Measurements from ENCODE around the gene FOXK1. TPM values are rescaled to one million over a fixed set of nuclear protein-coding genes. Genes with fewer than 3 reads are reported as not detected.

The FOXK1 gene
- polyA plus RNA-seq, 1 experiment: 3.4 TPM

- H3K4me3 ChIP-seq (ENCODE audit: low read depth, low read length): peak overlapping the region; percentile 18
- H3K27ac ChIP-seq (ENCODE audit: low read depth, low read length): peak overlapping the region; percentile 80
- POLR2A ChIA-PET: interaction anchor here (0.6 to 1.5 kb wide), 3 partner anchors 30 to 390 kb away, joined by 3 to 8 read pairs (median 5); no protein-coding TSS in a partner anchor
- TF ChIP-seq CTCF (IDR thresholded peaks at IDR 0.05; ENCODE audit: low read depth, low read length): no peak
- H3K27me3 ChIP-seq (ENCODE audit: control insufficient read depth, insufficient read depth, low read length): no peaks in the 10 kb centered on the region
- CTCF ChIA-PET: no interaction called here
- H3K9me3 ChIP-seq (ENCODE audit: control insufficient read depth, insufficient read depth, low read length): no peaks in the 10 kb centered on the region
- no peak for DNase-seq (ENCODE audit: low read depth, low spot score)
These were observed 12.2 kb downstream of the FOXK1 start for GRCh38 chr7:4694305-4694704.

GRCh38 chr7:4698707-4699275 lies 16.7 kb downstream of the FOXK1 start:
- no peaks in the 10 kb centered on the region for H3K9me3 ChIP-seq (ENCODE audit: control insufficient read depth, insufficient read depth, low read length)
- POLR2A ChIA-PET: no interaction called here
- no peak for DNase-seq (ENCODE audit: low read depth, low spot score)
- no peaks in the 10 kb centered on the region for H3K27me3 ChIP-seq (ENCODE audit: control insufficient read depth, insufficient read depth, low read length)
- CTCF ChIA-PET: no interaction called here
- TF ChIP-seq CTCF (IDR thresholded peaks at IDR 0.05; ENCODE audit: low read depth, low read length): no peak
- no peak overlapping the region for H3K4me3 ChIP-seq (ENCODE audit: low read depth, low read length)
- H3K27ac ChIP-seq (ENCODE audit: low read depth, low read length): no peak overlapping the region

- no peak overlapping the region for H3K27ac ChIP-seq (ENCODE audit: low read depth, low read length)
- H3K4me3 ChIP-seq (ENCODE audit: low read depth, low read length): no peak overlapping the region
- TF ChIP-seq CTCF (IDR thresholded peaks at IDR 0.05; ENCODE audit: low read depth, low read length): no peak
- ChIA-PET POLR2A (interaction anchor here (1.5 kb wide), 1 partner anchor 15 kb away, joined by 5 read pairs; no protein-coding TSS in a partner anchor), CTCF (no interaction called here)
- no peaks in the 10 kb centered on the region for H3K9me3 ChIP-seq (ENCODE audit: control insufficient read depth, insufficient read depth, low read length)
- H3K27me3 ChIP-seq (ENCODE audit: control insufficient read depth, insufficient read depth, low read length): no peaks in the 10 kb centered on the region
- no peak for DNase-seq (ENCODE audit: low read depth, low spot score)
These were observed 17.7 kb downstream of the FOXK1 start for GRCh38 chr7:4699841-4700240.

GRCh38 chr7:4700577-4701235 lies 18.6 kb downstream of the FOXK1 start:
- Histone ChIP-seq H3K27ac (ENCODE audit: low read depth, low read length) (peak overlapping the region; percentile 57), H3K9me3 (ENCODE audit: control insufficient read depth, insufficient read depth, low read length) (no peaks in the 10 kb centered on the region; the same call in 1 of the 2 replicates), H3K27me3 (ENCODE audit: control insufficient read depth, insufficient read depth, low read length) (no peaks in the 10 kb centered on the region), H3K4me3 (ENCODE audit: low read depth, low read length) (no peak overlapping the region)
- DNase-seq (ENCODE audit: low read depth, low spot score): peak; percentile 76
- POLR2A ChIA-PET: interaction anchor here (0.5 to 1.6 kb wide), 8 partner anchors 13 to 467 kb away, joined by 3 to 8 read pairs (median 4); partner anchors contain the start of gene AP5Z1
- CTCF ChIA-PET: interaction anchor here (0.6 to 1.0 kb wide), 2 partner anchors 14 to 74 kb away, joined by 3 read pairs; no protein-coding TSS in a partner anchor
- no peak for TF ChIP-seq CTCF (IDR thresholded peaks at IDR 0.05; ENCODE audit: low read depth, low read length)

- no peaks in the 10 kb centered on the region for H3K27me3 ChIP-seq (ENCODE audit: control insufficient read depth, insufficient read depth, low read length)
- POLR2A ChIA-PET: no interaction called here
- H3K27ac ChIP-seq (ENCODE audit: low read depth, low read length): no peak overlapping the region
- CTCF ChIA-PET: interaction anchor here (0.7 kb wide), 1 partner anchor 76 kb away, joined by 3 read pairs; no protein-coding TSS in a partner anchor
- TF ChIP-seq CTCF (IDR thresholded peaks at IDR 0.05; ENCODE audit: low read depth, low read length): no peak
- DNase-seq (ENCODE audit: low read depth, low spot score): no peak
- H3K4me3 ChIP-seq (ENCODE audit: low read depth, low read length): no peak overlapping the region
- no peaks in the 10 kb centered on the region; the same call in 1 of the 2 replicates for H3K9me3 ChIP-seq (ENCODE audit: control insufficient read depth, insufficient read depth, low read length)
These were observed 20.9 kb downstream of the FOXK1 start for GRCh38 chr7:4702961-4703512.
